ENCODE measurements around the gene CNGA3.

- TF ChIP-seq EZH2 (IDR thresholded peaks at IDR 0.05; ENCODE audit: borderline replicate concordance, low read length), result no peak
- TF ChIP-seq, protein P1, sequence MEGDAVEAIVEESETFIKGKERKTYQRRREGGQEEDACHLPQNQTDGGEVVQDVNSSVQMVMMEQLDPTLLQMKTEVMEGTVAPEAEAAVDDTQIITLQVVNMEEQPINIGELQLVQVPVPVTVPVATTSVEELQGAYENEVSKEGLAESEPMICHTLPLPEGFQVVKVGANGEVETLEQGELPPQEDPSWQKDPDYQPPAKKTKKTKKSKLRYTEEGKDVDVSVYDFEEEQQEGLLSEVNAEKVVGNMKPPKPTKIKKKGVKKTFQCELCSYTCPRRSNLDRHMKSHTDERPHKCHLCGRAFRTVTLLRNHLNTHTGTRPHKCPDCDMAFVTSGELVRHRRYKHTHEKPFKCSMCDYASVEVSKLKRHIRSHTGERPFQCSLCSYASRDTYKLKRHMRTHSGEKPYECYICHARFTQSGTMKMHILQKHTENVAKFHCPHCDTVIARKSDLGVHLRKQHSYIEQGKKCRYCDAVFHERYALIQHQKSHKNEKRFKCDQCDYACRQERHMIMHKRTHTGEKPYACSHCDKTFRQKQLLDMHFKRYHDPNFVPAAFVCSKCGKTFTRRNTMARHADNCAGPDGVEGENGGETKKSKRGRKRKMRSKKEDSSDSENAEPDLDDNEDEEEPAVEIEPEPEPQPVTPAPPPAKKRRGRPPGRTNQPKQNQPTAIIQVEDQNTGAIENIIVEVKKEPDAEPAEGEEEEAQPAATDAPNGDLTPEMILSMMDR (conservative IDR thresholded peaks at IDR 0.05 in 1 of 2, IDR thresholded peaks at IDR 0.05 in 1 of 2; ENCODE audit: extremely low read depth in 1 of 2, insufficient read depth in 1 of 2, low read depth in 1 of 2, low read length in 2 of 2), result no peak
Observed at GRCh38 chr2:98419544-98419943, 73.3 kb downstream of the CNGA3 start.

Measured in mammary epithelial cell (primary cell).